HEK293T (cell line): ENCODE data around the gene MLH1.
A peak's percentile ranks its signal among the peaks of the same experiment; 100 is the strongest.

Source experiments
- ARNT ChIP-seq: fragments of 450-650 bp; IDR thresholded peaks from 2 replicates; pipeline ENCODE4 v1.6.1; 2017; ENCODE audit warnings: mild to moderate bottlenecking
- BHLHE40 ChIP-seq: fragments of 450-650 bp; IDR thresholded peaks from 2 replicates; pipeline ENCODE4 v1.6.1; 2016; ENCODE audit warnings: mild to moderate bottlenecking, moderate library complexity, borderline replicate concordance
- CTBP1 ChIP-seq: fragments of 450-650 bp; IDR thresholded peaks from 2 replicates; pipeline ENCODE4 v1.6.1; 2016; ENCODE audit warnings: borderline replicate concordance
- FOXA1 ChIP-seq: fragments of 450-650 bp; IDR thresholded peaks from 2 replicates; pipeline ENCODE4 v1.6.1; 2016; ENCODE audit warnings: mild to moderate bottlenecking
- FOXM1 ChIP-seq: fragments of 450-650 bp; IDR thresholded peaks from 2 replicates; pipeline ENCODE4 v1.6.1; 2017; ENCODE audit warnings: mild to moderate bottlenecking, borderline replicate concordance
- PKNOX1 ChIP-seq: fragments of 450-650 bp; IDR thresholded peaks from 2 replicates; pipeline ENCODE4 v1.6.1; 2016
- SP1 ChIP-seq: fragments of 450-650 bp; IDR thresholded peaks from 2 replicates; pipeline ENCODE4 v1.6.1; 2017
- SUZ12 ChIP-seq: fragments of 450-650 bp; IDR thresholded peaks from 2 replicates; pipeline ENCODE4 v1.6.1; 2016; ENCODE audit warnings: mild to moderate bottlenecking
- TARDBP ChIP-seq: fragments of 450-650 bp; IDR thresholded peaks from 2 replicates; pipeline ENCODE4 v1.6.1; 2016

GRCh38 chr3:37054370-37054769, 61.1 kb downstream of the MLH1 start:
- no peak for TF ChIP-seq ARNT
- no peak for TF ChIP-seq SUZ12
- TF ChIP-seq FOXM1, result no peak
- TF ChIP-seq FOXA1, result no peak
- no peak for TF ChIP-seq BHLHE40
- no peak for TF ChIP-seq CTBP1
- TF ChIP-seq PKNOX1, result peak; percentile 60
- TF ChIP-seq TARDBP, result no peak
- TF ChIP-seq SP1, result no peak
